CD4-positive, alpha-beta T cell (primary cell): ENCODE data around the gene NRDE2. TPM values are rescaled to one million over a fixed set of nuclear protein-coding genes. Genes with fewer than 3 reads are reported as not detected.

Experiments used
- ATAC-seq: fragments of 200-7000 bp; cut with Tn5 transposase; one replicate; pipeline ENCODE4 v1.10.0; 2022; ENCODE audit warnings: mild to moderate bottlenecking; ENCODE audit not compliant: poor library complexity
- CTCF ChIA-PET: fragments of 350-600 bp; sonication (Branson Sonifier 250); formaldehyde crosslinking; loops from one replicate; lab custom pipeline; 2021; ENCODE audit warnings: antibody characterized with exemption, inconsistent platforms; lab: Charles Lee
- POLR2A ChIA-PET: fragments of 350-600 bp; sonication (Branson Sonifier 250); formaldehyde crosslinking; loops from one replicate; lab custom pipeline; 2021; ENCODE audit warnings: antibody characterized with exemption, inconsistent platforms; lab: Charles Lee
- DNase-seq, 14 experiments: peaks; one replicate each; pipeline ENCODE4 v3.0.0-alpha.2; 2013 to 2020; ENCODE audit warnings: mixed read lengths in 2 of 14
- H3K27ac ChIP-seq, 2 donors: one replicate each; pipeline versions ENCODE4 v1.5.1 to v1.7.0; 2013; ENCODE audit warnings: low read length in 2 of 2, low read depth in 1 of 2, mild to moderate bottlenecking in 1 of 2
- H3K27me3 ChIP-seq, 2 experiments: 1 replicate in 1 of 2; 2 replicates in 1 of 2; pipeline versions ENCODE4 v1.6.1 to v1.7.0; 2013; ENCODE audit warnings: low read length in 2 of 2, control low read depth in 1 of 2, mild to moderate bottlenecking in 1 of 2, moderate library complexity in 1 of 2; ENCODE audit not compliant: insufficient read depth in 2 of 2, control insufficient read depth in 1 of 2
- H3K36me3 ChIP-seq: one replicate; pipeline ENCODE4 v1.6.1; 2013; ENCODE audit warnings: low read length, control low read depth; ENCODE audit not compliant: insufficient read depth
- H3K4me1 ChIP-seq: one replicate; pipeline ENCODE4 v1.6.1; 2013; ENCODE audit warnings: low read length, control low read depth; ENCODE audit not compliant: insufficient read depth
- H3K4me3 ChIP-seq: one replicate; pipeline ENCODE4 v1.5.1; 2013; ENCODE audit warnings: mild to moderate bottlenecking, low read length, moderate library complexity
- H3K9me3 ChIP-seq, 2 experiments: 1 replicate in 1 of 2; 2 replicates in 1 of 2; pipeline versions ENCODE4 v1.6.1 to v1.7.0; 2013; ENCODE audit warnings: low read length in 2 of 2, mild to moderate bottlenecking in 2 of 2, control low read depth in 1 of 2, moderate library complexity in 1 of 2; ENCODE audit not compliant: control insufficient read depth in 1 of 2, insufficient read depth in 1 of 2
- H3K27ac Mint-ChIP-seq: one replicate; pipeline ENCODE4 v1.8.0; 2020; ENCODE audit warnings: mixed read lengths
- H3K27me3 Mint-ChIP-seq: one replicate; pipeline ENCODE4 v1.8.0; 2021; ENCODE audit warnings: mixed read lengths
- H3K36me3 Mint-ChIP-seq: one replicate; pipeline ENCODE4 v1.8.0; 2021; ENCODE audit warnings: low read depth, mixed read lengths
- H3K4me1 Mint-ChIP-seq: one replicate; pipeline ENCODE4 v1.8.0; 2021; ENCODE audit warnings: low read depth, mixed read lengths
- H3K4me3 Mint-ChIP-seq: one replicate; pipeline ENCODE4 v1.8.0; 2020; ENCODE audit warnings: mild to moderate bottlenecking, mixed read lengths
- H3K9me3 Mint-ChIP-seq: one replicate; pipeline ENCODE4 v1.8.0; 2020; ENCODE audit warnings: mixed read lengths
- intact Hi-C, 2 experiments: fragments of 100-400 bp; cut with DNase I in 1 of 2; cut with micrococcal nuclease in 1 of 2; formaldehyde crosslinking; loops; one replicate each; pipeline versions ENCODE4 v1.15.1 to v1.9.0; 2023 to 2025; cut with DNase I, micrococcal nuclease
- total RNA-seq, 174 experiments: library from RNA in 2 of 174; stranded (reverse) in 2 of 174; gene quantifications; one replicate each; pipeline ENCODE4 v1.2.3 and lab custom pipeline; 2021 to 2026
- TF ChIP-seq, protein P1 (sequence below): fragments of 200-600 bp; IDR thresholded peaks from one replicate; pipeline ENCODE4 v1.8.0; 2022; ENCODE audit warnings: antibody characterized with exemption, mild to moderate bottlenecking

Gene NRDE2
- total RNA-seq, 2 experiments from 2014 or later: 17.5 to 17.9 TPM

DNA sequence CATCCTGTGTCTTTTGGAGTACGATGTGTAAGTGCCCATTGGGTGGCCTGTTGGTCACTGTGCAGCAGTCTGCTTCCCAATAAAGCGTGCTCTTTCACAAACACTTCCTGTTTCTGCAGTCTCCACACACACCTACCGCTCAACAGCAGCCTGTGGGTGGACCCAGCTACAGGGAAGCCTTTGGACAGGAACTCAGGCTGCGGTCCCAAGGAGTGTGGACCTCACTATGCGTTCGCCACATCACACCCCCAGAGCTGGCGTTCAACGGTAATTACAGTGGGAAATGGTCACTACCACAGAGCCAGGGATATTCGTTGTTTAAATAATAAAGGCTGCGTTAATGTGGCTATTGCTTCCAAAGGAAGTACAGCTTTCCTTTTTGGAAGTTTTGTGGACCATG lies 59.2 kb downstream of the NRDE2 start:
- Histone ChIP-seq H3K4me1 (peaks cover 13% of the 10 kb centered on the region), H3K4me3 (no peak overlapping the region), H3K27ac (no peak overlapping the region), H3K27me3 (no peaks in the 10 kb centered on the region), H3K9me3 (no peaks in the 10 kb centered on the region), H3K36me3 (peaks cover 63% of the 10 kb centered on the region)
- POLR2A ChIA-PET: no interaction called here
- Mint-ChIP-seq H3K27ac (no peak overlapping the region), H3K9me3 (no peaks in the 10 kb centered on the region), H3K4me1 (peaks cover 8% of the 10 kb centered on the region), H3K4me3 (no peak overlapping the region), H3K36me3 (peaks cover 84% of the 10 kb centered on the region), H3K27me3 (no peaks in the 10 kb centered on the region)
- intact Hi-C loops: no loop called here
- ATAC-seq (no peak), DNase-seq (no peak)
- TF ChIP-seq, protein P1, sequence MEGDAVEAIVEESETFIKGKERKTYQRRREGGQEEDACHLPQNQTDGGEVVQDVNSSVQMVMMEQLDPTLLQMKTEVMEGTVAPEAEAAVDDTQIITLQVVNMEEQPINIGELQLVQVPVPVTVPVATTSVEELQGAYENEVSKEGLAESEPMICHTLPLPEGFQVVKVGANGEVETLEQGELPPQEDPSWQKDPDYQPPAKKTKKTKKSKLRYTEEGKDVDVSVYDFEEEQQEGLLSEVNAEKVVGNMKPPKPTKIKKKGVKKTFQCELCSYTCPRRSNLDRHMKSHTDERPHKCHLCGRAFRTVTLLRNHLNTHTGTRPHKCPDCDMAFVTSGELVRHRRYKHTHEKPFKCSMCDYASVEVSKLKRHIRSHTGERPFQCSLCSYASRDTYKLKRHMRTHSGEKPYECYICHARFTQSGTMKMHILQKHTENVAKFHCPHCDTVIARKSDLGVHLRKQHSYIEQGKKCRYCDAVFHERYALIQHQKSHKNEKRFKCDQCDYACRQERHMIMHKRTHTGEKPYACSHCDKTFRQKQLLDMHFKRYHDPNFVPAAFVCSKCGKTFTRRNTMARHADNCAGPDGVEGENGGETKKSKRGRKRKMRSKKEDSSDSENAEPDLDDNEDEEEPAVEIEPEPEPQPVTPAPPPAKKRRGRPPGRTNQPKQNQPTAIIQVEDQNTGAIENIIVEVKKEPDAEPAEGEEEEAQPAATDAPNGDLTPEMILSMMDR: no peak
- CTCF ChIA-PET: no interaction called here

DNA sequence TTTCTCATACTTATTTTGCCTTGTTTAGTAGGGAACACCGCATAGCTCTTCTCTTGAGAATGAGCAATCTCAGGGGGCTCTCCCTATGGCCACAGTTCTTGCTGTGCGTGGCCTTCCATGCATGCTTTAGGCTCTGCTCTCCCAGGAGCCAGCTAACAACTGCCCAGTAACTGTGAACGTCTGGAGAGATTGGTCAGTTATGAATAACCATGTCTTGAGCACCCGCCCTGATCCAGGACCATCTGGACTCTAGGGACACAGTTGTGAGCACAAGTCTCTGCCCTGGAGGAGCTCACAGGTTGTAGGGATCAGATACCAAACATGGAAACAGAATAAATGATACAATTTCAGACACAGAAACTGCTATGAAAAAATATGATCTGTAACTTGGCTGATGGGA lies 63.3 kb downstream of the NRDE2 start:
- POLR2A ChIA-PET: no interaction called here
- TF ChIP-seq, protein P1: no peak
- Mint-ChIP-seq H3K4me1 (no peaks in the 10 kb centered on the region), H3K27ac (no peak overlapping the region), H3K27me3 (no peaks in the 10 kb centered on the region), H3K9me3 (no peaks in the 10 kb centered on the region), H3K36me3 (peaks cover 92% of the 10 kb centered on the region), H3K4me3 (no peak overlapping the region)
- ATAC-seq: no peak
- Histone ChIP-seq H3K36me3 (peaks cover 85% of the 10 kb centered on the region), H3K9me3 (no peaks in the 10 kb centered on the region), H3K4me1 (no peaks in the 10 kb centered on the region), H3K27me3 (no peaks in the 10 kb centered on the region), H3K27ac (no peak overlapping the region), H3K4me3 (no peak overlapping the region)
- intact Hi-C loops: no loop called here
- CTCF ChIA-PET: no interaction called here
- no peak for DNase-seq

GRCh38 chr14:90266441-90267154 lies 65.1 kb downstream of the NRDE2 start:
- H3K9me3 ChIP-seq: no peaks in the 10 kb centered on the region
- H3K27me3 ChIP-seq: no peaks in the 10 kb centered on the region
- Mint-ChIP-seq H3K4me1 (no peaks in the 10 kb centered on the region), H3K9me3 (no peaks in the 10 kb centered on the region), H3K36me3 (peaks cover 91% of the 10 kb centered on the region), H3K4me3 (no peak overlapping the region), H3K27me3 (no peaks in the 10 kb centered on the region), H3K27ac (no peak overlapping the region)
- DNase-seq: no peak
- H3K4me1 ChIP-seq: no peaks in the 10 kb centered on the region
- TF ChIP-seq, protein P1: no peak
- no peak for ATAC-seq
- POLR2A ChIA-PET: no interaction called here
- H3K4me3 ChIP-seq: no peak overlapping the region
- no peak overlapping the region for H3K27ac ChIP-seq
- peaks cover 82% of the 10 kb centered on the region for H3K36me3 ChIP-seq
- CTCF ChIA-PET: no interaction called here
- intact Hi-C loops: no loop called here
